Left lung (tissue), 10 donors: Measurements from ENCODE around the gene SCMH1. TPM values are rescaled to one million over a fixed set of nuclear protein-coding genes. Genes with fewer than 3 reads are reported as not detected.

Source experiments
- ATAC-seq: fragments of 200-7000 bp; cut with Tn5 transposase; one replicate; pipeline ENCODE4 v1.9.1; 2020; ENCODE audit warnings: moderate library complexity
- DNase-seq, 4 donors: peaks; one replicate each; pipeline ENCODE4 v3.0.0-alpha.2; 2013 to 2020
- H3K27ac ChIP-seq, 2 donors: fragments of 200-600 bp; sonication (generic) in 1 of 2; one replicate each; pipeline versions ENCODE4 v1.5.0 to v1.8.0; 2020 to 2021
- H3K27me3 ChIP-seq, 2 donors: fragments of 200-600 bp; sonication (generic) in 1 of 2; one replicate each; pipeline versions ENCODE4 v1.5.0 to v1.8.0; 2020 to 2021
- H3K36me3 ChIP-seq, 2 donors: fragments of 200-600 bp; sonication (generic) in 1 of 2; one replicate each; pipeline versions ENCODE4 v1.5.0 to v1.8.0; 2020 to 2021
- H3K4me1 ChIP-seq, 2 donors: fragments of 200-600 bp; one replicate each; pipeline ENCODE4 v1.8.0; 2021
- H3K4me3 ChIP-seq, 2 donors: fragments of 200-600 bp; sonication (generic) in 1 of 2; one replicate each; pipeline versions ENCODE4 v1.5.0 to v1.8.0; 2020 to 2021; ENCODE audit warnings: mild to moderate bottlenecking in 1 of 2
- H3K9me3 ChIP-seq, 2 donors: fragments of 200-600 bp; sonication (generic) in 1 of 2; one replicate each; pipeline versions ENCODE4 v1.5.0 to v1.8.0; 2020 to 2021
- intact Hi-C, 2 donors: fragments of 100-400 bp; cut with DNase I; formaldehyde crosslinking; loops; one replicate each; pipeline versions ENCODE4 v1.11.2 to v1.14.2; 2022
- polyA plus RNA-seq, 6 donors: library from polyadenylated mRNA; unstranded; fragments of 120-200 nt; gene quantifications; one replicate each; pipeline ENCODE4 v1.2.1, GENCODE V29; 2013; ENCODE audit not compliant: insufficient read length in 6 of 6
- total RNA-seq, 2 donors: library from RNA; stranded (reverse); fragmentation: NEBNext Ultra II Directional; extraction: Animal tissue kit (Norgen Biotek cat#: 25700); gene quantifications; one replicate each; pipeline ENCODE4 v1.2.1, GENCODE V29; 2021
- TF ChIP-seq, protein P1 (sequence below), 2 donors: fragments of 200-600 bp; sonication (generic) in 1 of 2; IDR thresholded peaks; one replicate each; pipeline versions ENCODE4 v1.5.0 to v1.8.0; 2021; ENCODE audit warnings: antibody characterized with exemption in 2 of 2
- donor health status: DM: no; HTN: yes; CAD: no.
- donor health status: DM: no; HTN: no; CAD: no.

The SCMH1 gene
- total and polyA plus RNA-seq, 8 donors: 27.8 to 56.1 (median 44.3) TPM

DNA sequence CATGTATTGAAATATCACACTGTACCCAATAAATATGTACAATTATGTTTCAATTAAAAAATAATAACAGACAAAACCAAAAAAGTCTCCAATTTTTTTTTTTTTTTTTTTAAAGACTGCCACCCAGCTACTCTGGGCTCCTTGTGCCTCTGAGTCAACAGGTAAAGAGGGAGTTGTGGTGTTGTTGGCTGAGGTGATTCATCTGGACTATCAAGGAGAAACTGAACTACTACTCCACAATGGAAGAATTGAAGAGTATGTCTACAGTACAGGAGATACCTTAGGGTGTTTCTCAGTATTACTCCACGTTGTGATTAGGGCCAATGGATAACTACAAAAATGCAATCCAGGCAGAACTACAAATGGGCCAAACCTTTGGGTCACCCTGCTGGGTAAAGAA is 67.9 kb downstream of the SCMH1 start:
- intact Hi-C loops: no loop called here
- H3K27me3 ChIP-seq: no peaks in the 10 kb centered on the region
- TF ChIP-seq, protein P1, sequence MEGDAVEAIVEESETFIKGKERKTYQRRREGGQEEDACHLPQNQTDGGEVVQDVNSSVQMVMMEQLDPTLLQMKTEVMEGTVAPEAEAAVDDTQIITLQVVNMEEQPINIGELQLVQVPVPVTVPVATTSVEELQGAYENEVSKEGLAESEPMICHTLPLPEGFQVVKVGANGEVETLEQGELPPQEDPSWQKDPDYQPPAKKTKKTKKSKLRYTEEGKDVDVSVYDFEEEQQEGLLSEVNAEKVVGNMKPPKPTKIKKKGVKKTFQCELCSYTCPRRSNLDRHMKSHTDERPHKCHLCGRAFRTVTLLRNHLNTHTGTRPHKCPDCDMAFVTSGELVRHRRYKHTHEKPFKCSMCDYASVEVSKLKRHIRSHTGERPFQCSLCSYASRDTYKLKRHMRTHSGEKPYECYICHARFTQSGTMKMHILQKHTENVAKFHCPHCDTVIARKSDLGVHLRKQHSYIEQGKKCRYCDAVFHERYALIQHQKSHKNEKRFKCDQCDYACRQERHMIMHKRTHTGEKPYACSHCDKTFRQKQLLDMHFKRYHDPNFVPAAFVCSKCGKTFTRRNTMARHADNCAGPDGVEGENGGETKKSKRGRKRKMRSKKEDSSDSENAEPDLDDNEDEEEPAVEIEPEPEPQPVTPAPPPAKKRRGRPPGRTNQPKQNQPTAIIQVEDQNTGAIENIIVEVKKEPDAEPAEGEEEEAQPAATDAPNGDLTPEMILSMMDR (IDR thresholded peaks at IDR 0.05): no peak
- peaks cover 0 to 9% of the 10 kb centered on the region in 2 donors for H3K9me3 ChIP-seq
- DNase-seq (no peak), ATAC-seq (peak; percentile 79)
- no peak overlapping the region for H3K27ac ChIP-seq
- no peaks in the 10 kb centered on the region for H3K4me1 ChIP-seq
- H3K36me3 ChIP-seq: peaks cover 0 to 6% of the 10 kb centered on the region in 2 donors
- no peak overlapping the region for H3K4me3 ChIP-seq

DNA sequence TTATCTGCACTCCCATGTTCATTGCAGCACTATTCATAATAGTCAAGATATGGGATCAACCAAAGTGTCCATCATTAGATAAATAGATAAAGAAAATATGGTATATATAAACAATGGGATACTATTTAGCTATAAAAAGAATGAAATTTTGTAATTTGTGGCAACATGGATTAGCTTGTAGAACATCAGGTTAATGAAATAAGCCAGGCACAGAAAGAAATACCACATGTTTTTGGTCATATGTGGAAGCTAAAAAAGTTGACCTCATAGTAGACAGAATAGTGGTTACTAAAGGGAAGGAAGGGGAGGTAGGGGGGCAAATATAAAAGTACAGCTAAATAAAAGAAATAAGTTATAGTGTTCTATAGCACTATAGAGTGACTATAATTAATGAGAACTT is 68.5 kb downstream of the SCMH1 start:
- Histone ChIP-seq H3K4me3 (no peak overlapping the region), H3K4me1 (no peaks in the 10 kb centered on the region), H3K36me3 (peaks cover 0 to 6% of the 10 kb centered on the region in 2 donors), H3K27ac (no peak overlapping the region), H3K9me3 (peaks cover 0 to 10% of the 10 kb centered on the region in 2 donors), H3K27me3 (no peaks in the 10 kb centered on the region)
- intact Hi-C loops: no loop called here
- no peak for ATAC-seq
- no peak for DNase-seq
- TF ChIP-seq, protein P1 (IDR thresholded peaks at IDR 0.05): no peak

DNA sequence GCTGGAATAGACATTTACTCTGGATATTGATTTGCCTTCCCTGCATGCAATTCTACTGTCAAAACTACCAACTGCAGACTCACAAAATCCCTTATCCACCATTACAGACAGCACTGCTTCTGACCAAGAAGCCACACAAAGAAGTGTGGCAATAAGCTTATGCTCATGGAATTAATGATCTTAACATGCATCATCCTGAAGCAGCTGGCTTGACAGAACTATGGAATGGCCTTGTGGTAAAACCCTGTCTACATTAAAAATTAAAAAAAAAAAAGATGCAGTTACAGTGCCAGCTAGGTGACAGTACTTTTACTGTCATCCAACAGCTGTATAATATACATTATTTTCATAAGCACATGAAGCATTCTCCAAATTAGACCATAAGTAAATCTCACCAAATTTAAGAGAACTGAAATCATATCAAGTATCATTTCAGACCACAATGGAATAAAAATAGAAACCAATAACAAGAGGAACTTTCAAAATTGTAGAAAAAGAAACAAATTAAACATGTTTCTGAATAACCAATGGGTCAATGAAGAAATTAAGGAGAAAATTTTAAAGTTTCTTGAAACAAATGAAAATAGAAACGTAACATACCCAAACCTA is 70.7 kb downstream of the SCMH1 start:
- Histone ChIP-seq H3K36me3 (peaks cover 0 to under 1% of the 10 kb centered on the region in 2 donors), H3K27me3 (no peaks in the 10 kb centered on the region), H3K4me1 (no peaks in the 10 kb centered on the region), H3K27ac (no peak overlapping the region), H3K4me3 (no peak overlapping the region), H3K9me3 (peaks cover 0 to 22% of the 10 kb centered on the region in 2 donors)
- intact Hi-C loops: no loop called here
- no peak for DNase-seq
- TF ChIP-seq, protein P1 (IDR thresholded peaks at IDR 0.05): no peak
- no peak for ATAC-seq

DNA sequence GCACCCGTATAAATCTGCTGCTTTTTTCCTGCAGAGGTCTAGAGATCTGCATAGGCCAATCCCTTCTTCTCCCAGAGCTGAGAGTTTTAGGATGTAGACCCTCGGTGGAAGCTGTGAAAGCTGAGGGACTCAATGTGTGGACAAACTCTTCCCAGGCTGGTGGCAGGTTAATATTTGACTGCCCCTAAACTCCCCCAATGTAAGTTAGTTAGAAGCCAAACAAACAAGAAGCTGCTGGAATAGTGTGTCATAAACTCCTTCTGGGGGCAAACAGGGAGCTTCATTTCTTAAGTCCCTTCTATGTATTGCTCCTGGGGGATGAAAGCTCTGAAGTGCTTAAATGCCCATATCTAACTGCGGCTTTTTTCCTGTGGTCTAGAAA is 72.3 kb downstream of the SCMH1 start:
- DNase-seq (no peak), ATAC-seq (no peak)
- TF ChIP-seq, protein P1 (IDR thresholded peaks at IDR 0.05): no peak
- H3K4me3 ChIP-seq: no peak overlapping the region
- intact Hi-C loops: no loop called here
- no peaks in the 10 kb centered on the region for H3K27me3 ChIP-seq
- no peaks in the 10 kb centered on the region for H3K36me3 ChIP-seq
- H3K4me1 ChIP-seq: no peaks in the 10 kb centered on the region
- no peak overlapping the region for H3K27ac ChIP-seq
- H3K9me3 ChIP-seq: peaks cover 0 to 19% of the 10 kb centered on the region in 2 donors

DNA sequence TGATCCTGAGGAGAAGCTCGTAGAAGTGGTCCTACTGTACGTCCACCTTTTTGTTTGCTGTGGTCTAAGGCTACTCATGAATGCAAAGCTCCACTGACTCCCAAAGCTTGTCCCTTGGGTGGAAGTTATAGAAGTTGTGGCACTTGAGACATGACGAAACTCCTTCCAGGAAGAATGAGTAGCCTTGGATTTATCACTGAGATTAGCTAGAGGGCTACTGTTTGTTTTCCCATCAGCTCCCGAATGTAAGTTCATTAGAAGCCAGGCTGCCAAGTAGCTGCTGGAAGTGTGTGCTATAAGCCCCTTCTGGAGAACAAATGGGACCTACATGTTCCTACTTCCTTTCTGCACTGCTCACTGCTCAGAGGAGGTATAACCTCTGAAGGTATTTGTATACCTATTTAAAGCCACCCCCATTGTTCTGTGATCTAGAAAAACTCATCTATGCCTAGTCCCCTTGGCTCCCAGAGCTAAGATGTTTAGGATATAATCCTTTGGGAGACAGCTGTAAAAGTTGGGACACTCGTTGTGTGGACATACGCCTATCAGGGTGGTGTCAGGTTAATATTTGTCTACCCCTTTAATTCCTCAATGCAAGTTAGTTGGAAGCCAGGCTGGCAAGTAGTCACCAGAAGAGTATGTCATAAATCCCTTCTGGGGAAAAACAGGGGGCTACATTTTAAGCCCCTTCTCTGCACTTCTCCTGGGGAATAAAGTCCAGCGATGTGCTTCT is 72.9 kb downstream of the SCMH1 start:
- ATAC-seq (no peak), DNase-seq (no peak)
- TF ChIP-seq, protein P1 (IDR thresholded peaks at IDR 0.05): no peak
- H3K27ac ChIP-seq: no peak overlapping the region
- H3K4me1 ChIP-seq: no peaks in the 10 kb centered on the region
- H3K36me3 ChIP-seq: no peaks in the 10 kb centered on the region
- intact Hi-C loops: no loop called here
- H3K9me3 ChIP-seq: peaks cover 0 to 19% of the 10 kb centered on the region in 2 donors
- no peak overlapping the region for H3K4me3 ChIP-seq
- H3K27me3 ChIP-seq: no peaks in the 10 kb centered on the region
